GM19467 (cell line): ENCODE results near the gene NEURL1B.

Source experiments
- ATAC-seq: cut with Tn5 transposase; IDR thresholded peaks from one replicate; pipeline ENCODE4 v1.9.1; 2021; ENCODE audit warnings: mild to moderate bottlenecking, moderate library complexity; ENCODE audit not compliant: unreplicated experiment

The NEURL1B gene

DNA sequence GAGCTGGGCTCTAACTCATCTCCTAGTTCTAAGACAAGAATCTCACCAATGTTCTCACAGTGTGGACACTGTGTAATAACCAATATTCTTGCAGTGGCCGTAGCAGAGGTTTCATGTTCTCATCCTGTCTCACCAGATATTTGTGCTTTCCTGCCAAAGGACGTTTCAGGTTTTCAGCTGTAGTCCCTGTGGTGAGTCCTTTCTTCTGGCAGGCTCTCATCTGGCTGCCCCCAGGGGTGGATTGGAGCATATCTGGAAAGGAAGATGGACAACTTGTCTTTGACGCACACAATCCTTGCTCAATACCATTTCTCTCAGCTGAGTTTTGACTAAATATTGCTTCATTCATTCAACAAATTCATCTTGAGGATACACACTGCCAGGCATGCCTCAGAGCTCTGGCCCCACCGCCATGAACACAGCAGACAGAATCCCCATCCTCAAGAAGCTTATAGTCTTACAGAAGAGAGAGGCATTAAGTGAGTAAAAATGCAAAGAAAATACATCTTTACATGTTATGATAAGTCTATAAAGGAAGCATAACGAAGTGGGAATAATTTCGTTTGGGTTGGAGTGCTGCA is 33.8 kb upstream of the NEURL1B start:
- ATAC-seq = no peak

DNA sequence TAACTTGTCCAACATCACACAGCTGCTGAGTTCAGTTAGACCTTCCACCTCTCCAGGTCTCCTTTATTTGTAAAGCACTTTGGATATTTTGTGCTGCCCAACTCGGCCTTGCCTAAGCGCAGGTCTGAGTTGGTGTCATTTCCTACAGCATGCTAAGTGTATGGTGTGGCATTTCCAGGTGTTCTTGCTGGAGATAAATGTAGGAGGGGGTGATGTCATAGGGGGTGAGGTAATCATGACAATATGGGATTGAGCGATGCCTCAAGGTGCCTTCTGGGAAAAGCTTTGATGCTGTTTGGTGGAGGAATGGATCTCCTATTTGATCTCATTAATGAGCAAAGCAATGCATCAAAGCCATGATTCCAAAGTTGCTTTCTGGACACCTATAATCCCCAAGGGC is 32.3 kb upstream of the NEURL1B start:
- ATAC-seq = no peak

DNA sequence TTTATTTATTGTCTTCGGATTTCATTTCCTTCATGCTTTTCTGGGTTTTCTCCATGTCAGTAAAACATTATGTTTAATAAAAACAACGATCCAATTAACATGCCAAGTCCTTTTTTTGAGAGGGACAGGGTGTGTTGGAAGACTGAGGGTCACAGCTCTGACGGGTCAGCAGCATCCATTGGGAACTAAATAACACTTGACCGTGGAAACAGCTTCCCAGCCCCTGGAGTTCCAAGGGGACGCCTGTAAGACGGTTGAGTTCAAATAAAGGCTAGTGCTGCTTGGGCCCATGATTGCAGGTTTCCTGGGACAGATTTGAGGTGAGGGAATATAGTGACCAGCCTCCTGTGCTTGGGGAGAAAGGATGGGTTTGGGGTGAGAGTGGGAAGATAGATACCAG is 30.4 kb upstream of the NEURL1B start:
- ATAC-seq = no peak

DNA sequence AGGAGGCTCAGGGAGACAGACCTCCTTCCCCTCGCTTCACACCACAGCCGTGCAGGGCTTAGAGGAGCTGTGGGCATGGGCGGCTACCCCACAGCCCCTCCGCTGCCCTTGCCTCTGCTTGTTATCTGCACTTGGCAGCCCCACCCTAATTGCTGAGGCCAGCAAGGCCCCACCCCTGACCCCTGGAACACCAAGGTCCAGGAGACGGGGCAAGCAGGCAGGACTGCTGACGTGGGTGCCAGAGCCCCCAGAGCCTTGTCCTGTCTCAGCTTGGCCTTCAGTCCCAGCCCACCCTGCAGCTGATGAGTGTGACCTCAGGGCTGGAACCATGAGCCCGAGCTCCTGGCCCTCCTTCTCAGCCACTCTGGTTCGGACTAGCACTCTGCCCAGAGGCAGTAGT is 29.1 kb upstream of the NEURL1B start:
- ATAC-seq = no peak

DNA sequence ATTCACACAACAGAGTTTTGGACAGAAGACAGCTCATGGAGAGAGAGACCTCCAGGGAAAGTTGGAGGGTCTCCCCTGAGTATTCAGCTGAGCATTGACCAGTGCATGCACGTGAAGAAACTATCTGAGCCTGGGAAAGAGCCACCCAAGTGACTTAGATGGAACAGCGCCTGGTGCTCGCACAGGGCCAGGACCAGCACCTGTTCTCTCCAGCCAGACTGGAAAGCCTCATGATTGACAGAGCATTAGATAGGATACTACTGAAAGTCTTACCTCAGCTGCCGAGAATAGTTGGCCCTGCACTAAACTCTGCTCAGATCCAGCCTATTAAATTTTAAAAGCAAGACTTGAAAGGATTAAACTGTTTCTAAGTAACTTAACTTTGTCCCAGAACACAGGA is 28.3 kb upstream of the NEURL1B start:
- ATAC-seq = no peak

DNA sequence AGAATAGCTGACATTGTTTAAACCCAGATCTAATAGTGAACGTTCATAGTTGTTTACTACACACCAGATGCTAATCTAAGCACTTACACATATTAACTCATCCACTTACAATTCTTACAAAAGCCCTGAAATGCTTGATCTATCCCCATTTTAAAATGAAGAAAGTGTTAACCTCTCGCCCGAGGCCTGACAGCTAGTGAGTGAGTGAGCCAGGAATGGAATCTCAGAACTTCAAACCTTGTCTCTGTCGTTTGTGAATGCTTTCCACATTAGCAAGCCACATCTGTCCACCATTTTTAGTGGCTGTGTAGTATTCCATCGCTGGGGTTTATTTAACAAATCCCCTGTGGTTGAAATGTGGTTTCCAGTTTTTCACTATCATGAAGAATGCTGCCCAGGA is 24.9 kb upstream of the NEURL1B start:
- no peak for ATAC-seq

DNA sequence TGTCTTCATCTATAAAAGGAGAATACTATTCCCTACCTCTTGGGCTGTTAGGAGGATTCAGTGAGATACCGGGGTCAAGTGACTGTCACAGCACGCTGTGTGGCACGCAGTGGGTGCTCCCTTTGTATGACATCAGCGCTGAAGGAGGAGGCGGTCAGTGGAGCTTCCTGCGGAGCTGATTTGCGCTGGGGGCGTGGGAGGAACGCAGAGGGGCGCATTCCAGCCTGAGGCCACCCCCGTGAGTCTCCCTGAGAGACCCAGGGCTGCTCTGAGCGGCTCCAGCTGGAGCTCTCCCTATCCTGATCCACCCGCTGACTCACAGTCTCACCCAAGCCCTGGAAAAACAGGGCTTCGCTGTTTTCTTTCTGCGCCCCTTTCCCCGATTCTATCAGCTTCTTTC is 24.3 kb upstream of the NEURL1B start:
- no peak for ATAC-seq

DNA sequence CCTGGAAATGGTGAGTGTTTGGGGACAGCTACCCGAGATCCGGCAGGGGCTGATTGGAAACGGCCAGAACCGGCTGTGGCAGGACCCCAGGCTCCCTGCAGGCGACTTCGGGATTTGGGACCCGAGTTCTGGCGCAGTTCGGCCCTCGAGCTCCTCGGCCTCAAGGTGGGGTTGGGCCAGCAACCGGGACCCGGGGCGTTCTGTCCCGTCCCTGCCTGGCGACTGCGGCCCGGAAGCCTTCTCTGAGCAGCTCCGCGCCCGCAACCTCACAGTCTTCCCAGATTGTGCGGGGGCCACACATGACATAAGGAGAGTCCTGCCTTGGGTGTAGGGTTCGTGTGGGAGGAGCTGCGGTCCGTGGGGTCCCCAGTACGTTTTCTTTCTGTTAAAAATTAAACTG is 23.2 kb upstream of the NEURL1B start:
- no peak for ATAC-seq

DNA sequence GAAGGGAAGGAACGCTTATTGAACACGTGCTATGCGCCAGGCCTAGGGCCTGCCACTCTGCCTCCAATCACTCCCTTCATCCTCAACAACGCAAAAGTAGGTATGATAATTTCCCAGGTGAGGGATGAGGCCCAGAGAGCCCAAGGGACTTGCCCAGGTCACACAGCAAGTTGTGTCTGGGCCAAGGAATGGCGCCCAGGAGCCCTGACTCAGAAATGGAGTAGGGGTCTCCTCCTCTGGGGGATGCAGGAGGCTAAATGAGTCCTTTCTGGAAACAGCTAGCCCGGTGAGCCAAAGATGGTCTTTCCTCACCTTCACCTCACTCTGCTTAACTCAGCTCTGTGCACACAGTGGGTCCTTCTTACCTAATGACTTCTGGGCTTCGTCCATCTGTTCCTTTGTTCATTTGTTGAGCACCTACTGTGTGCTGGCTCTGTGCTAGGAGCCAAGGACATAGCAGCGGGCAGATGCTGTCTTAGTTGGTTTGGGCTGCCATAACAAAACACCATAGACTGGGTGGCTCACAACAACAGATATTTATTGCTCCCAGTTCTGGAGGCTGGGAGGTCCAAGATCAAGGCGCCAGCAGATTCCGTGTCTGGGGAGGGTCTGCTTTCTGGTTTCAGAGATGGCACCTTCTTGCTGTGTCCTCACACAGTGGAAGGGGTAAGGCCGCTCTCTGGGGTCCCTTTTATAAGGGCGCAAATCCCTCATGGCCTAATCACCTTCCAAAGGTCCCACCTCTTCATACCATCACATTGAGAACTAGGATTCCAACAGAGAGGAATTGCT is 22.3 kb upstream of the NEURL1B start:
- ATAC-seq = no peak

DNA sequence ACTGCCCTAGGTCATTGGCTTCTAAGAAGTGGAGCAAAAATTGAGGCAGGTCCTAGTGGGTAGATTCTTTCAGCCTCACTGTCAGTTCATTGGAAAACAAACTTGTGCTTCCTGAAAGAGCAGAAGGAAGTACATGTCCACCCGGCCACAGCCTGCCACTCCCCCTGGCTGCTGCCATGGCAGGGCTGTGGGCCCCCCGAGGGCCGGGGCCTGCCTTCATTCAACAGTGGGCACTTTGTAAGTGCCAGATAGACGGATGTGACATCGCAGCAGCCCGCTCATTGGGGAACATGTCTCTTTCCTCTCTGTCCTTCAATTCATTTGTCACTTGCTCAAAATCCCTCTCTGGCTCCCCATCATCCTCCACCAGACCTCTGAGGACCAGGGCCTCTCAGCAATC is 20.6 kb upstream of the NEURL1B start:
- no peak for ATAC-seq

DNA sequence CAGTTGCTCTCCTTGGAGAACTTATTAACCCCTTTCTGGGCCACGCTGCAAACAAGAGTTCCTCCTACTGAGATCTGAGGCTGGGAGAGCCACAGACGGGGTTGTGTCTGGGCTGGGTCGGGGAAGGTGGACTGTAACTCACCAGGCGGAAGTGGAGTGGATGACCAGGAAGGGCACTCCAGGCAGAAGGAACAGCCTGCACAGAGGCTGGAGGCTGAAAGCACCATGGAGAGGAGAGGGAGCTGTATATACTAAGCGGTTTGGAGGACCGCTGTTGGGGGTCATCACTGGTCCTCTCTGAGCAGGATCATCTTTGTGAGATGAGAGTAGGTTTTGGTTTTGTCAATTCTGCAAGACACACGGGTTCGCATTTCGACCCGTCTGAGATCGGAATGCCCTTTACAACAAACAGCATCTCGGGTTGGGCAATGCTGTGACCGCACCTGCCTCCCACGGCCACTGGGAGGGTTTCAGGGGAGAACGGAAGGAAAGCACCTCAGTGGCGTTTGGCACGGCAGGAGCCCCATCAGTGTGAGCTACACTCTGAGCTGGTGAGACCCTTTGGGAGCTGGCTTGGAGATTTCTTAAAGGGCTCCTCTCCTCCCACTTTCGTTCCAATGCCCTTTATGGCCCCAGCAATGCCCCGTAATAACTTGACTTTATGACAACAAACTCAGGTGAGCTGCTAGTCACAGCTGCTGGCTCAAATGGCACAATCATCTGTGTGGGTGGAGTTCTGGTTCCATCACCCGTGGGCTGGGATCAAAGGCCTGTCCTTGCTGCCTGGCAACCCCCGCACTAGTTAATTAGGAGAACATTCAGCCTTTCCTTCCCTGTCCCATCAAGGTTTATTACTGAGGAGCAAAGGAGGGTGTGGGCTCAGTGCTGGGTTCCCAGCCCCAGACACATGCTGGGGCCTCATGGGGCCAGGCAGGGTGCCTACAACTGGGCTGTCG is 18.7 kb upstream of the NEURL1B start:
- no peak for ATAC-seq

DNA sequence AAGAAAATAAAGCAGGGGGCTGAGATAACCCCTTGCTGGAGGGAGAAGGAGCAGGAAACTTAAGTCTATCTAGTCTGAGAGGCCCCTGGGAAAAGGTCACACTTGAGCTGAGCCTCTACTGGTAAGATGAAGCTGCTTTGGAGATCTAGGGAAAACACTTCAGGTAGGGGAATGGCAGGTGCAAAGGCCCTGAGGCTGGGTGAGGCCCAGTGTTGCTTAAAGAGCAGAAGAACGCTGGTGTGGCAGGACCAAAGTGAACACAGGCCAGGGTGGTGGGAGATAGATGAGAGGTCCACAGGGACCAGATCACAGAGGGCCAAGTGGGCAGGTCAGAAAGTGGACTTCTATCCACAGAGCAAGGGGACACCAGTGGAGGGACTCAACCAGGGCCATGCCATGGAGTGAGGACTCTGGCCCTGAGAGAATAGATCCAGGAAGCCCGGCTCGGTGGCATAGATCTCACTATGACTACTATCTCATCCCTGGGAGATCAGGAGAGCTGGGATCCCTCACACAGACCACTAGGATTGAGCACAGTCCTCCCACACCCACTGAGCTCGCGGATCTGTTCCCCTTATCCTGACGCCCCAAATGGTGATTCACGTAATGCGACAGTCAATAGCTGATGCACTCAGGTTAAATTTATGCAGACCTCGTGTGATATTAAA is 17.6 kb upstream of the NEURL1B start:
- ATAC-seq = no peak

DNA sequence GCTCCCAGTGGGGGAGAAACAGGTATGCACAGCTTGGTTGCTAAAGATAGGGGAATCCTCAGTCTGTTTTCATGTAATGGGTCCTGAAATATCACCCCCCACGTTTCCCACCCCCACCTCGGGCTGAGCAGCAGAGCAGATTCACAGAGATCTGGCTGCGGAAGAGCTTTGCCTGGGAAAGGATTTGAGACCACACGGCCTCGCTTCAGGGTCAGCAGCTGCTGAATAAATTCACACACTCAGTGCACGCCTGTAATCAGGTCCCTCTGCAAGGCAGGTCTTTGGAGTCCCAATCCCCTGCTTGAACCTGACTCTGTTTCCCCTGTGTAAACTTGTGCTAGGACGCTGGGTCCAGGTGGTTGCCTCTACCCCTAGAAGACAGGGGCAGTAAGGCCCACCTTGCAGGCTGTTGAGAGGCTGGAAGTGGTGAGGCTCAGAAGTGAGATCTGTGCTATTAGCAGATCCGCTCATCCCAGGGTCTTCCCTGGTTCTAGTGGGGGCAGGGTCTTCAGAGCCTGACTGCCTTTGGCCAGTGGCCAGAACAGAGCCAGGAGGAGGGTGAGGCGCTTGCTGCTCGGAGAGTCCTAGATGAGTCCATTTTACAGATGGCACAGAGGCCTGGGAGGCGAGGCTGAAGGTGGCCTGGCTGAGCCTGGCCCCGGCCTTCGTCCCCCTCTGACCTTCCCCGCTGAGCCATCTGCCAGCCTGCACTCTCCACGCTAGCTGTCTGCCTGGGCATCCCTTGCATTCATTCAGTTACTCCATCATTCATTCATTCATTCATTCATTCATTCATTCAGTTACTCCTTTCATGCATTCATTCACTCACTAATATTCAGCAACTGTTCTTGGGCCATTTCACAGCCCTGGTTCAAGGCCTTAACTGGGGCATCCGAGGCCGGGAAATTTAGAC is 16.7 kb upstream of the NEURL1B start:
- no peak for ATAC-seq

DNA sequence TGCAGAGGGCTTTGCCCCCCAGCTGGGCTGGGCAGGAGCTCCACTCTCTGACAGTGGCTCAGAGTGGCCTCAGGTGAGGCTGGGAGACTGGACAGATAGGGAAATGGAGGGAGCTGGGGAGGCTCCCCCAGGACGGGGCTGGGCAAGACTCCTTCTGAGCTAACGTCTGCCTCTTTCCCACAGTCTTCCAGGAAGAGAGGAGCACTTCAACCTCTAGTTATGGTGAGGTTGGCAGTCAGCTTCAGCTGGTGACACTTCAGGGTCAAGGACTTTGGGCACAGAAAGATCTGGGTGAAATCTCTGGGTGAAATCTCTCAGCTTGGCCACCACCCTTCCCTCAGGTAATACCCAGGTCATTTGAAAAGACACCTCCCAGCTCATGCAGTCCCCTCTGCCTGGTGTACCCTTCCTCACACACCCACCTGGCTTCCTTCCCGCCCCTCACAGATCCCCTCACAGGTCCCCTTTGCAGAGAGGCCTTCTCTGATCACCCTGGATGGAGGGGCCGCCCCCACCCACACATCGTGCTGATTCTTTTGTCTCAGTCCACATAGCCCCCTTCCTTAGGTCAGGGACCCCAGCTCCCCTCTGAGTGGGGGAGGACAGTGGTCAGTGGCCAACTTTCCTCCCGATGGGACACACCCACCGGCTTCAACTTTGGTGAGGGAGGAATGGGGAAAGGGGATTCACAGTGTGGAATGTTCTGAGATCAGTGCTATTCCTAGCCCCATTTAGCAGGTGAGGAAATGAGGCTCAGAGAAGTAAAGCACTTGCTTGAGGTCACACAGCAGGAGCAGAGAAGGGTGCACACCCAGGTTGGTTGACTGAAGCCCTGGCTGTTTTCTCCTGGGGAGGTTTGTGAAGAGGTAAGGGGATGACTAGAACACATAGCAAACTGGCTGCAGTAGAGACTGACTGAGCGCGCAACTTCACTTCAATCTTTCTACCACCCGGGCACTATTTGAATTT is 15.8 kb upstream of the NEURL1B start:
- ATAC-seq = no peak

DNA sequence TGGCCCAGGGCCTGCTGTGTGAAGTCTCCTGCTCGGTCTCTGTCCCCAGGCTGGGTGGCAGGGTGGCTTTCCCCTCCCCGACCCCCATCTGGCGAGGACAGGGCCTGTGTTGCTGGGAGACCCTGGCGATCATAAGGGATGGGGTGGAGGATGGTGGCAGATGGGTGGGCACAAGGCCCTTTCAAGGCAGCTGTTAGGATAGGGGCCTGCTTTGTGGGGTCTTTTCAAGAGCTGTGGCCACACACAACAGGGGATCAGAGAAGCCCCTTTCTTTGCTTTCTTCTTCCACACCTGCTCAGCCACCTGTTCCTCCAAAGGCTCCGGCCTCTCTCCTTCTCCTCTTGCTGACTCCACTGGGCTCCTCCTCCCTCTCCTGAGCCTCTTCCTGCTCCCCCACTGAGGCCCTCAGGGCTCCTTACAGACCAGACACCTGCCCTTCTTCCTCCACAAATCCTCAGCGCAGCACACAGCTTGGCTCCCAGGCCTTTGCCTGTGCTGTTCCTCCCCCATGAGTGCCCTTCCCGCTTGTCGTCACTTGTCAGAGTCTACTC is 15.0 kb upstream of the NEURL1B start:
- no peak for ATAC-seq

DNA sequence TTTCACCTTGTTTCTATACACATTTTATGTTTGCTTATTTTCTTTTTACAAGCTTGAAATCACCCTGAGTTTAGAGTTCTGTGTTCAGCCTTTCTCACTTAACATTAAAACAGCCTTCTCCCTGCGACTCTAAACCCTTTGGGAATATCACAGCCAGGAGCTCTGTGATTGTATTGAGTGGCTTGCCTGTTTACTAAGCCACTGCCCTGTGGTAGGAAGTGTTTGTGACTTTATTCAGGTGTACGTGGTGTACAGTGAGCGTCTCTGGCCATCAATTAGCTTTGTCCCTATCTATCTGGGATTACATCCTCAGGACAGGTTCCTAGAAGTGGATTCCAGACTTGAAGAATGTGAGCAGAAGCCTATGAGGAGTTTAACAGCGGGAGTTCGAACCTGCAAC is 11.0 kb upstream of the NEURL1B start:
- ATAC-seq = no peak

DNA sequence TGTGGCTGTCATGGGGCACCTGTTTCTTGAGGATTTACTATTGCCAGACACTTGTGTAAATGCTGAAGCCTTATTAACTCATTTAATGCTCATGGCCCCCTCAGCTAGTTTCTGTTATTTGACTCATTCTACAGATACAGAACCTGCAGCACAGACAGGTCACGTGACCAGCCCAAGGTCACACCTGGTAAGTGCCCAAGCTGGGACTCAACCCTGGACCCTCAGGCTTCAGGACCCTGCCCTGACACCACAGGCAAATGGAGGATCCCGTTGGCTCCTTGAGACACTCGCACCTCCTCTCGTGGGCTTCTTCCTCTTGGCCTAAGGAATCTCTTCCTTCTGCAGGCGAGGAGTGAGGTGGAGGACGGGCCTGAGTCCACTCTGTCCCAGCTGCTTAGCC is 10.6 kb upstream of the NEURL1B start:
- ATAC-seq = no peak

DNA sequence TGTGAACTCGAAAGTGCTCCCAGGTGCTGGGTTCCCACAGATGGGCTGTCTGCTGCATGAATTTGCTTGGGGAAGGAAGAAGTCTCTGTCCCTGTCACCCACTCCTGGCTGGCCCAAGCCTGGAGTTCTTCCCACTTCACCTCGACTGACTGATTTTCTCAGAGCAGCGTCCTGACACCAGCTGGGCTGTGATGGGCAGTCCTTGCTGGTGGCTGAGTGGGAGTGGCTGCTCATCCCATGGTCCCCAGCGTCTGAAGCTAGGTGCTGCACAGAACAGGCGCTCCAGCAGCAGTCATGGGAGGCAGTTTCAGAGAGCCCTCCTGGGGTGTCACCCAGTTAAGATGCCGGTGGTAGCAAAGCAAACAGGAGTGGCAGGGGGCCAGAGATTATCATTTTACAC is 10.1 kb upstream of the NEURL1B start:
- ATAC-seq = no peak
